Measurements from ENCODE around the gene NCOA3. TPM values are rescaled to one million over a fixed set of nuclear protein-coding genes. Genes with fewer than 3 reads are reported as not detected.
"Not testable (repeated sequence)": the region's sequence is repeated elsewhere in the genome, so short reads cannot be mapped to it uniquely, and the experiment has no call there.

The NCOA3 gene
- total RNA-seq, 4 donors from 2014 or later, result 45.1 to 77.8 (median 56.3) TPM

GRCh38 chr20:47573559-47573958 lies 71.9 kb downstream of the NCOA3 start:
- H3K4me1 ChIP-seq, result peaks cover 38% of the 10 kb centered on the region

GRCh38 chr20:47574616-47575364 lies 73.1 kb downstream of the NCOA3 start:
- peaks cover 4% of the 10 kb centered on the region for H3K9me3 ChIP-seq
- H3K4me3 ChIP-seq, result no peak overlapping the region
- 65% methylated on average over 4 of the region's 4 CpGs for WGBS
- no peak overlapping the region for H3K27ac ChIP-seq
- H3K4me1 ChIP-seq, result peaks cover 46% of the 10 kb centered on the region
- DNase-seq (ENCODE audit: low spot score in 2 of 2), result no peak
- no peaks in the 10 kb centered on the region for H3K27me3 ChIP-seq
- peaks cover 4% of the 10 kb centered on the region for H3K36me3 ChIP-seq
- TF ChIP-seq POLR2A (IDR thresholded peaks at IDR 0.05) (no peak), POLR2AphosphoS5 (IDR thresholded peaks at IDR 0.05) (no peak), CTCF (IDR thresholded peaks at IDR 0.05) (no peak), EP300 (IDR thresholded peaks at IDR 0.05) (no peak)

More at GRCh38 chr20:47573559-47573958, 71.9 kb downstream of the NCOA3 start:
- Histone ChIP-seq H3K4me3 (no peak overlapping the region), H3K27me3 (no peaks in the 10 kb centered on the region), H3K36me3 (peaks cover 4% of the 10 kb centered on the region), H3K27ac (no peak overlapping the region), H3K9me3 (peaks cover 4% of the 10 kb centered on the region)
- DNase-seq (ENCODE audit: low spot score in 2 of 2), result no peak
- no peak for TF ChIP-seq POLR2A (IDR thresholded peaks at IDR 0.05)
- TF ChIP-seq CTCF (IDR thresholded peaks at IDR 0.05), result no peak
- no peak for TF ChIP-seq POLR2AphosphoS5 (IDR thresholded peaks at IDR 0.05)
- TF ChIP-seq EP300 (IDR thresholded peaks at IDR 0.05), result no peak
- 61% methylated on average over 3 of the region's 3 CpGs for WGBS

GRCh38 chr20:47576516-47577033 lies 74.9 kb downstream of the NCOA3 start:
- no peak for DNase-seq (ENCODE audit: low spot score in 2 of 2)
- Histone ChIP-seq H3K9me3 (peaks cover under 1% of the 10 kb centered on the region), H3K36me3 (peaks cover 3% of the 10 kb centered on the region), H3K27me3 (no peaks in the 10 kb centered on the region), H3K4me1 (peaks cover 48% of the 10 kb centered on the region), H3K4me3 (no peak overlapping the region), H3K27ac (peak overlapping the region; percentile 51)
- TF ChIP-seq CTCF (IDR thresholded peaks at IDR 0.05) (no peak), POLR2A (IDR thresholded peaks at IDR 0.05) (no peak), EP300 (IDR thresholded peaks at IDR 0.05) (no peak), POLR2AphosphoS5 (IDR thresholded peaks at IDR 0.05) (no peak)
- 8% methylated on average over 4 of the region's 4 CpGs for WGBS

GRCh38 chr20:47577314-47577713 lies 75.6 kb downstream of the NCOA3 start:
- Histone ChIP-seq H3K27ac (peak overlapping the region; percentile 51), H3K4me3 (no peak overlapping the region), H3K4me1 (peaks cover 48% of the 10 kb centered on the region), H3K36me3 (no peaks in the 10 kb centered on the region), H3K27me3 (no peaks in the 10 kb centered on the region), H3K9me3 (no peaks in the 10 kb centered on the region)
- TF ChIP-seq EP300 (IDR thresholded peaks at IDR 0.05), result no peak
- TF ChIP-seq POLR2A (IDR thresholded peaks at IDR 0.05), result no peak
- DNase-seq (ENCODE audit: low spot score in 2 of 2), result no peak

- no peak for DNase-seq (ENCODE audit: low spot score in 2 of 2)
- Histone ChIP-seq H3K9me3 (no peaks in the 10 kb centered on the region), H3K4me3 (no peak overlapping the region), H3K27ac (no peak overlapping the region), H3K4me1 (peaks cover 48% of the 10 kb centered on the region), H3K36me3 (no peaks in the 10 kb centered on the region), H3K27me3 (no peaks in the 10 kb centered on the region)
- WGBS, result 64% methylated on average over 1 of the region's 1 CpG
- no peak for TF ChIP-seq POLR2AphosphoS5 (IDR thresholded peaks at IDR 0.05)
- no peak for TF ChIP-seq POLR2A (IDR thresholded peaks at IDR 0.05)
These were observed 76.9 kb downstream of the NCOA3 start for GRCh38 chr20:47578543-47578942.

- peaks cover 39% of the 10 kb centered on the region for H3K4me1 ChIP-seq
- not testable (repeated sequence) for DNase-seq (ENCODE audit: low spot score in 2 of 2); H3K4me3 ChIP-seq; H3K36me3 ChIP-seq; H3K9me3 ChIP-seq; H3K27ac ChIP-seq; H3K27me3 ChIP-seq
- 84% methylated on average over 7 of the region's 7 CpGs for WGBS
These were observed 79.0 kb downstream of the NCOA3 start for GRCh38 chr20:47580686-47581085.
